Measurements from ENCODE around the gene ARSB. TPM values are rescaled to one million over a fixed set of nuclear protein-coding genes. Genes with fewer than 3 reads are reported as not detected.

The ARSB gene
- total RNA-seq, 1 experiment from 2014 or later, result 18.1 TPM

DNA sequence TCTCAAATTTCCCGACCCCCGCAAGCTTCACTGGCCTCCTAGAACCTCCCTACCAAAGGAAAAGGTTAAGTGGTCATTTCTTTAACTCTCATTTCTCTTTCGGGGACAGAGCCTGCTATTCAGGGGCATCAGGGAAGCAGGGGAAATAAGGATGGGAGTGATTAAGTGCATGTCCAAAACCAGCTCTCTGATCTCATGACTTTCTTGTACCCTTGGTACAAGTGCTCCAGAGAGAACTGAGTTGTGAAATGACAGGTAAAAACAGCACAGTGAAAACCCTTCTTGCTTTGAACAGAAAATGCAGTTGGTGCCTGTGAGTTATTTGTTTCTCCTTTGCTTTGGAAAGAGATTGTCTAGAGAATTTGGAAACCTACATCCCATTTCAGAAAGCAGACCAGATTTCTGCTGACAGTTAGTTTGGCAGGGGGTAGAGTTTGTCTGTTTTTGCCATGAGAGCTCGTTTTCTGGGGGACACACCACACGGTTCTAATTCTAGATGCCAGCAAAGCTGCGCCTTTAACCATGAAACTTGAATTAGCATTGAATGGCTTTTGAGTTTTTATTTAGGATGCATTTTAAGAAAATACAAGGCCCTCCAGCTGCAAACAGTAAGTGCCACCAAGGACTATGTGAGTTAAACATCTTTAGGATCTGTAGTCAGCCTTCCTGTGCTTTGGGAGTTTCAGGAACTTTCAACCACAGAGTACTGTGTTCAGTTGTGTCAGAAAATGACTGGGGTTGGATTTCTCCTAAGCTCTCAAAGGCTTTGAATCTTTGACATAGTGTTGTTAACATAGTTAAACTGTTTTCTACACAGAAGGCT, 174.8 kb downstream of the ARSB start:
- intact Hi-C loops (cut with micrococcal nuclease; ENCODE audit: unreplicated experiment), result no loop called here
- no peaks in the 10 kb centered on the region for H3K4me1 ChIP-seq (ENCODE audit: control insufficient read depth, insufficient read depth, low read length)
- H3K27me3 ChIP-seq (ENCODE audit: control insufficient read depth, insufficient read depth, low read length), result no peaks in the 10 kb centered on the region
- H3K27ac ChIP-seq (ENCODE audit: low read length), result no peak overlapping the region
- no peaks in the 10 kb centered on the region for H3K36me3 ChIP-seq (ENCODE audit: control insufficient read depth, insufficient read depth, low read length)
- CTCF ChIA-PET, result no interaction called here
- no peaks in the 10 kb centered on the region for H3K9me3 ChIP-seq (ENCODE audit: control insufficient read depth, insufficient read depth, low read depth, low read length)
- ATAC-seq (no peak), DNase-seq (ENCODE audit: low read depth, low spot score) (no peak)
- TF ChIP-seq, protein P1, sequence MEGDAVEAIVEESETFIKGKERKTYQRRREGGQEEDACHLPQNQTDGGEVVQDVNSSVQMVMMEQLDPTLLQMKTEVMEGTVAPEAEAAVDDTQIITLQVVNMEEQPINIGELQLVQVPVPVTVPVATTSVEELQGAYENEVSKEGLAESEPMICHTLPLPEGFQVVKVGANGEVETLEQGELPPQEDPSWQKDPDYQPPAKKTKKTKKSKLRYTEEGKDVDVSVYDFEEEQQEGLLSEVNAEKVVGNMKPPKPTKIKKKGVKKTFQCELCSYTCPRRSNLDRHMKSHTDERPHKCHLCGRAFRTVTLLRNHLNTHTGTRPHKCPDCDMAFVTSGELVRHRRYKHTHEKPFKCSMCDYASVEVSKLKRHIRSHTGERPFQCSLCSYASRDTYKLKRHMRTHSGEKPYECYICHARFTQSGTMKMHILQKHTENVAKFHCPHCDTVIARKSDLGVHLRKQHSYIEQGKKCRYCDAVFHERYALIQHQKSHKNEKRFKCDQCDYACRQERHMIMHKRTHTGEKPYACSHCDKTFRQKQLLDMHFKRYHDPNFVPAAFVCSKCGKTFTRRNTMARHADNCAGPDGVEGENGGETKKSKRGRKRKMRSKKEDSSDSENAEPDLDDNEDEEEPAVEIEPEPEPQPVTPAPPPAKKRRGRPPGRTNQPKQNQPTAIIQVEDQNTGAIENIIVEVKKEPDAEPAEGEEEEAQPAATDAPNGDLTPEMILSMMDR (IDR thresholded peaks at IDR 0.05), result no peak
- TF ChIP-seq TCF7L2 (IDR thresholded peaks at IDR 0.05; ENCODE audit: low read depth, low read length), result no peak
- TF ChIP-seq SIN3A (IDR thresholded peaks at IDR 0.05; ENCODE audit: borderline replicate concordance, insufficient read depth, low read depth, low read length), result no peak
- TF ChIP-seq POLR2AphosphoS5 (IDR thresholded peaks at IDR 0.05; ENCODE audit: low read depth, low read length), result no peak
- TF ChIP-seq, protein P2, sequence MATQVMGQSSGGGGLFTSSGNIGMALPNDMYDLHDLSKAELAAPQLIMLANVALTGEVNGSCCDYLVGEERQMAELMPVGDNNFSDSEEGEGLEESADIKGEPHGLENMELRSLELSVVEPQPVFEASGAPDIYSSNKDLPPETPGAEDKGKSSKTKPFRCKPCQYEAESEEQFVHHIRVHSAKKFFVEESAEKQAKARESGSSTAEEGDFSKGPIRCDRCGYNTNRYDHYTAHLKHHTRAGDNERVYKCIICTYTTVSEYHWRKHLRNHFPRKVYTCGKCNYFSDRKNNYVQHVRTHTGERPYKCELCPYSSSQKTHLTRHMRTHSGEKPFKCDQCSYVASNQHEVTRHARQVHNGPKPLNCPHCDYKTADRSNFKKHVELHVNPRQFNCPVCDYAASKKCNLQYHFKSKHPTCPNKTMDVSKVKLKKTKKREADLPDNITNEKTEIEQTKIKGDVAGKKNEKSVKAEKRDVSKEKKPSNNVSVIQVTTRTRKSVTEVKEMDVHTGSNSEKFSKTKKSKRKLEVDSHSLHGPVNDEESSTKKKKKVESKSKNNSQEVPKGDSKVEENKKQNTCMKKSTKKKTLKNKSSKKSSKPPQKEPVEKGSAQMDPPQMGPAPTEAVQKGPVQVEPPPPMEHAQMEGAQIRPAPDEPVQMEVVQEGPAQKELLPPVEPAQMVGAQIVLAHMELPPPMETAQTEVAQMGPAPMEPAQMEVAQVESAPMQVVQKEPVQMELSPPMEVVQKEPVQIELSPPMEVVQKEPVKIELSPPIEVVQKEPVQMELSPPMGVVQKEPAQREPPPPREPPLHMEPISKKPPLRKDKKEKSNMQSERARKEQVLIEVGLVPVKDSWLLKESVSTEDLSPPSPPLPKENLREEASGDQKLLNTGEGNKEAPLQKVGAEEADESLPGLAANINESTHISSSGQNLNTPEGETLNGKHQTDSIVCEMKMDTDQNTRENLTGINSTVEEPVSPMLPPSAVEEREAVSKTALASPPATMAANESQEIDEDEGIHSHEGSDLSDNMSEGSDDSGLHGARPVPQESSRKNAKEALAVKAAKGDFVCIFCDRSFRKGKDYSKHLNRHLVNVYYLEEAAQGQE (IDR thresholded peaks at IDR 0.05; ENCODE audit: insufficient read depth in 1 of 2, low read depth in 2 of 2, low read length in 1 of 2), result no peak
- POLR2A ChIA-PET, result no interaction called here
- BruUV-seq (replicated peaks), result no TSS peak
- no peak overlapping the region for H3K4me3 ChIP-seq (ENCODE audit: low read depth in 2 of 2, low read length in 2 of 2)
- in situ Hi-C loops (cut with HindIII; ENCODE audit: low pct_unique_long_range_greater_than_20kb, low sequenced_read_pairs), result no loop called here

DNA sequence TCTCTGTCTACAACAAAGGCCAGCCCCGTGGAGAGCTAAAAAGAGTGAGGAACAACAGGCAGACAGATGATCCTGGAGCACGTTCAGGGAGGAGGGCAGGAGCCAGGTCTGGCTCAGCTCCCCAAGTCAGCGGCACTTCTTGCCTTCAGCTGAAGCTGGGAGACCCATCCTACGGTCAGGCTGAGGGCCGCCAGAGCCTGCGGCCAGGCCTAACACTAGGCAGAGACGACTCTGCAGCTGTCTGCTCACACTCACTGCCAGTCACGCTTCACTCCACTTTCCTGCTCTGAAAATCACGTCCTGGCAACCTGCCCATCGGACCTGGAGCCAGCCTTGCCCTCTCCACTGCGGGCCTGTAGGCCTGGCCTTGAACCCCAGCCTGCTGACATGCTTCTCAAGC, 175.7 kb downstream of the ARSB start:
- H3K36me3 ChIP-seq (ENCODE audit: control insufficient read depth, insufficient read depth, low read length), result no peaks in the 10 kb centered on the region
- no TSS peak for BruUV-seq (replicated peaks)
- ChIA-PET POLR2A (no interaction called here), CTCF (no interaction called here)
- no peak for DNase-seq (ENCODE audit: low read depth, low spot score)
- intact Hi-C loops (cut with micrococcal nuclease; ENCODE audit: unreplicated experiment), result no loop called here
- no peaks in the 10 kb centered on the region for H3K4me1 ChIP-seq (ENCODE audit: control insufficient read depth, insufficient read depth, low read length)
- no peak overlapping the region for H3K4me3 ChIP-seq (ENCODE audit: low read depth in 2 of 2, low read length in 2 of 2)
- in situ Hi-C loops (cut with HindIII; ENCODE audit: low pct_unique_long_range_greater_than_20kb, low sequenced_read_pairs), result no loop called here
- ATAC-seq, result no peak
- TF ChIP-seq POLR2AphosphoS5 (IDR thresholded peaks at IDR 0.05; ENCODE audit: low read depth, low read length) (no peak), SIN3A (IDR thresholded peaks at IDR 0.05; ENCODE audit: borderline replicate concordance, insufficient read depth, low read depth, low read length) (no peak), TCF7L2 (IDR thresholded peaks at IDR 0.05; ENCODE audit: low read depth, low read length) (no peak)
- TF ChIP-seq, protein P1 (IDR thresholded peaks at IDR 0.05), result no peak
- TF ChIP-seq, protein P2 (IDR thresholded peaks at IDR 0.05; ENCODE audit: insufficient read depth in 1 of 2, low read depth in 2 of 2, low read length in 1 of 2), result no peak
- H3K27ac ChIP-seq (ENCODE audit: low read length), result no peak overlapping the region
- H3K9me3 ChIP-seq (ENCODE audit: control insufficient read depth, insufficient read depth, low read depth, low read length), result no peaks in the 10 kb centered on the region
- H3K27me3 ChIP-seq (ENCODE audit: control insufficient read depth, insufficient read depth, low read length), result no peaks in the 10 kb centered on the region
